Measurements from ENCODE around the gene UBR4. TPM values are rescaled to one million over a fixed set of nuclear protein-coding genes. Genes with fewer than 3 reads are reported as not detected.

Gene UBR4
- total and polyA plus RNA-seq, 10 of the 15 experiments (the other 5 are each of a cell fraction or from before 2014, with no cell fraction given): 34.2 to 124 (median 56.2) TPM

DNA sequence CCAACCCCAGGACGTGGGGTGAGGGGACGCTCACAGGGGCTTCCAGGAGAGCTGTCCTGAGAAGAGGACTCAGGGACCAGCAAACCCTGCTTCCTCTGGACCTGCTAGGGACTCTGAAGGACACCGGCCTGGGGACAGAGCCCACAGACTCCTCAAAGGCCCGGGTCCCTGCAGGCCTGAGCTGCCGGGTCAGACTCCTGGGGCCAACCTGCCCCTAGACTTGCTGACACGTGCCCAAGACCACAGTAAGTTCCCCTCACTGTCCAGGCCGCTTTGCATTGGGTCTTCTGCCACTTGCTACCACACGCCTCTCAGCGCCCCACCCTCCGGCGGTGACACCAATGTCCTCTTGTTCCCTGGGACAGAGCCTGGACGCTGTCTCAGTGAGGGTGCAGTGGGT lies 146.9 kb downstream of the UBR4 start:
- 50% methylated on average over 12 of the region's 12 CpGs for WGBS (ENCODE audit: insufficient coverage, insufficient replicate concordance, low lambda C conversion rate, missing lambda C conversion rate)
- intact Hi-C loops (cut with micrococcal nuclease; ENCODE audit: unreplicated experiment): no loop called here
- H3K27me3 ChIP-seq (replicated peaks in 1 of 2; ENCODE audit: control insufficient read depth in 2 of 2, insufficient read depth in 2 of 2, low read length in 1 of 2): no peaks in the 10 kb centered on the region
- ATAC-seq (no peak), DNase-seq (ENCODE audit: low read depth, low spot score) (no peak), FAIRE-seq (no peak)
- no peak for TF ChIP-seq BCL11A (IDR thresholded peaks at IDR 0.05; ENCODE audit: low read depth, low read length)
- TF ChIP-seq WRNIP1 (IDR thresholded peaks at IDR 0.05; ENCODE audit: borderline replicate concordance, low read depth, low read length): no peak
- no peak for TF ChIP-seq MYB (IDR thresholded peaks at IDR 0.05; ENCODE audit: borderline replicate concordance, low read depth, low read length)
- no peak for TF ChIP-seq HDAC2 (IDR thresholded peaks at IDR 0.05)
- no peak for TF ChIP-seq CHD1 (IDR thresholded peaks at IDR 0.05; ENCODE audit: low read depth, low read length)
- no peak for TF ChIP-seq ASH2L (IDR thresholded peaks at IDR 0.05; ENCODE audit: borderline replicate concordance, low read depth)
- TF ChIP-seq, protein P1, sequence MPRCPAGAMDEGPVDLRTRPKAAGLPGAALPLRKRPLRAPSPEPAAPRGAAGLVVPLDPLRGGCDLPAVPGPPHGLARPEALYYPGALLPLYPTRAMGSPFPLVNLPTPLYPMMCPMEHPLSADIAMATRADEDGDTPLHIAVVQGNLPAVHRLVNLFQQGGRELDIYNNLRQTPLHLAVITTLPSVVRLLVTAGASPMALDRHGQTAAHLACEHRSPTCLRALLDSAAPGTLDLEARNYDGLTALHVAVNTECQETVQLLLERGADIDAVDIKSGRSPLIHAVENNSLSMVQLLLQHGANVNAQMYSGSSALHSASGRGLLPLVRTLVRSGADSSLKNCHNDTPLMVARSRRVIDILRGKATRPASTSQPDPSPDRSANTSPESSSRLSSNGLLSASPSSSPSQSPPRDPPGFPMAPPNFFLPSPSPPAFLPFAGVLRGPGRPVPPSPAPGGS (IDR thresholded peaks at IDR 0.05; ENCODE audit: borderline replicate concordance, insufficient read depth, low read depth, low read length, poor library complexity, severe bottlenecking): no peak
- TF ChIP-seq MTA2 (IDR thresholded peaks at IDR 0.05; ENCODE audit: low read depth): no peak
- TF ChIP-seq CREB1 (IDR thresholded peaks at IDR 0.05; ENCODE audit: low read depth): no peak
- TF ChIP-seq, protein P2, sequence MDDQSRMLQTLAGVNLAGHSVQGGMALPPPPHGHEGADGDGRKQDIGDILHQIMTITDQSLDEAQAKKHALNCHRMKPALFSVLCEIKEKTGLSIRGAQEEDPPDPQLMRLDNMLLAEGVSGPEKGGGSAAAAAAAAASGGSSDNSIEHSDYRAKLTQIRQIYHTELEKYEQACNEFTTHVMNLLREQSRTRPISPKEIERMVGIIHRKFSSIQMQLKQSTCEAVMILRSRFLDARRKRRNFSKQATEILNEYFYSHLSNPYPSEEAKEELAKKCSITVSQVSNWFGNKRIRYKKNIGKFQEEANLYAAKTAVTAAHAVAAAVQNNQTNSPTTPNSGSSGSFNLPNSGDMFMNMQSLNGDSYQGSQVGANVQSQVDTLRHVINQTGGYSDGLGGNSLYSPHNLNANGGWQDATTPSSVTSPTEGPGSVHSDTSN (IDR thresholded peaks at IDR 0.05; ENCODE audit: insufficient replicate concordance, low read depth, low read length): no peak
- TF ChIP-seq IKZF2 (IDR thresholded peaks at IDR 0.05): no peak
- TF ChIP-seq HDAC6 (IDR thresholded peaks at IDR 0.05; ENCODE audit: unreplicated experiment): no peak
- no peak overlapping the region for H3K9ac ChIP-seq (ENCODE audit: control insufficient read depth, insufficient read depth, low read length)
- H3K9me3 ChIP-seq (replicated peaks; ENCODE audit: control insufficient read depth, insufficient read depth, low read length): no peaks in the 10 kb centered on the region; the same call in 2 of the 3 replicates
- H3K4me1 ChIP-seq (ENCODE audit: control insufficient read depth, insufficient read depth, low read length): no peaks in the 10 kb centered on the region
- in situ Hi-C loops (cut with MboI): no loop called here
- H4K20me1 ChIP-seq (ENCODE audit: control insufficient read depth, insufficient read depth): no peaks in the 10 kb centered on the region
- no peak overlapping the region for H3K27ac ChIP-seq (ENCODE audit: control insufficient read depth, insufficient read depth)
- ChIA-PET CTCF (interaction anchor here (1.4 kb wide), 1 partner anchor 156 kb away, joined by 5 read pairs; no protein-coding TSS in a partner anchor), RAD21 (ENCODE audit: unreplicated experiment) (interaction anchor here (0.6 kb wide), 1 partner anchor 122 kb away, joined by 3 read pairs; no protein-coding TSS in a partner anchor), SMC1A (ENCODE audit: uncharacterized antibody, unreplicated experiment) (interaction anchor here (1.4 kb wide), 1 partner anchor 8 kb away, joined by 3 read pairs; no protein-coding TSS in a partner anchor), POLR2A (no interaction called here)
- no TSS peak for BruUV-seq (replicated peaks)
- H3K79me2 ChIP-seq (ENCODE audit: control insufficient read depth, insufficient read depth, low read length): no peaks in the 10 kb centered on the region
- H3K36me3 ChIP-seq (ENCODE audit: control insufficient read depth in 2 of 2, insufficient read depth in 2 of 2, low read length in 1 of 2): no peaks in the 10 kb centered on the region
- H2AFZ ChIP-seq (ENCODE audit: control insufficient read depth, low read depth, low read length): no peak overlapping the region
- no peak overlapping the region for H3K4me2 ChIP-seq (ENCODE audit: control insufficient read depth, insufficient read depth)
- H3K4me3 ChIP-seq: no peak overlapping the region

Measured in GM12878 (cell line).